ENCODE data around the gene TUBA4B. TPM values are rescaled to one million over a fixed set of nuclear protein-coding genes. Genes with fewer than 3 reads are reported as not detected.

The TUBA4B gene
- total and polyA plus RNA-seq, 2 donors (not counting 3 experiments of a cell fraction or from before 2014, with no cell fraction given), result not detected

GRCh38 chr2:219291910-219292490 lies 39.0 kb downstream of the TUBA4B start:
- TF ChIP-seq POLR2AphosphoS5 (IDR thresholded peaks at IDR 0.05; ENCODE audit: insufficient read depth, low read depth, low read length), result no peak
- no peak for TF ChIP-seq POLR2A (IDR thresholded peaks at IDR 0.05; ENCODE audit: low read depth, low read length)
- TF ChIP-seq FOS (IDR thresholded peaks at IDR 0.05; ENCODE audit: borderline replicate concordance, insufficient read depth, low read length), result no peak
- TF ChIP-seq CTCF (IDR thresholded peaks at IDR 0.05; ENCODE audit: extremely low read depth in 1 of 2, insufficient read depth in 1 of 2, low read depth in 1 of 2, low read length in 2 of 2), result no peak
- no peak for TF ChIP-seq EZH2 (IDR thresholded peaks at IDR 0.05; ENCODE audit: borderline replicate concordance, low read depth, low read length, severe bottlenecking)
- TF ChIP-seq GATA2 (IDR thresholded peaks at IDR 0.05; ENCODE audit: insufficient read depth, insufficient read length, low read depth, low read length), result no peak
- no peak for TF ChIP-seq JUN (IDR thresholded peaks at IDR 0.05; ENCODE audit: borderline replicate concordance, insufficient read depth, insufficient read length, low read depth)
- TF ChIP-seq, protein P1, sequence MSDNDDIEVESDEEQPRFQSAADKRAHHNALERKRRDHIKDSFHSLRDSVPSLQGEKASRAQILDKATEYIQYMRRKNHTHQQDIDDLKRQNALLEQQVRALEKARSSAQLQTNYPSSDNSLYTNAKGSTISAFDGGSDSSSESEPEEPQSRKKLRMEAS (IDR thresholded peaks at IDR 0.05; ENCODE audit: insufficient read depth, insufficient read length), result no peak
- TF ChIP-seq MYC (IDR thresholded peaks at IDR 0.05; ENCODE audit: low read depth, low read length), result no peak
- no peak overlapping the region for H2AFZ ChIP-seq (ENCODE audit: low read depth, low read length)
- H3K4me3 ChIP-seq (replicated peaks in 1 of 3; ENCODE audit: insufficient read depth in 1 of 3, low read depth in 1 of 3, low read length in 3 of 3), result no peak overlapping the region
- FAIRE-seq (no peak), DNase-seq (ENCODE audit: low read depth, low spot score) (no peak)
- H3K9me1 ChIP-seq (replicated peaks; ENCODE audit: control insufficient read depth, extremely low read depth, insufficient read depth, low read length), result no peaks in the 10 kb centered on the region
- POLR2A ChIA-PET, result no interaction called here
- H3K4me1 ChIP-seq (ENCODE audit: control insufficient read depth, extremely low read depth, insufficient read depth, low read length), result peaks cover 4% of the 10 kb centered on the region
- no peaks in the 10 kb centered on the region for H3K79me2 ChIP-seq (ENCODE audit: control insufficient read depth, insufficient read depth, low read length)
- no peak overlapping the region for H3K4me2 ChIP-seq (ENCODE audit: insufficient read depth, low read length)
- intact Hi-C loops (cut with micrococcal nuclease) (no loop called here), dilution Hi-C loops (cut with MboI; ENCODE audit: extremely low pct_ligation_motif_present, low sequenced_read_pairs) (no loop called here)
- BruUV-seq (replicated peaks), result no TSS peak
- H3K9ac ChIP-seq (replicated peaks; ENCODE audit: extremely low read depth, insufficient read depth, low read length), result no peak overlapping the region
- H3K27ac ChIP-seq (ENCODE audit: insufficient read depth, low read depth, low read length), result no peak overlapping the region
- peaks cover 0 to 1% of the 10 kb centered on the region in 2 experiments for H3K27me3 ChIP-seq (ENCODE audit: control insufficient read depth in 2 of 2, insufficient read depth in 2 of 2, low read length in 2 of 2)
- CTCF ChIA-PET, result interaction anchor here (0.6 to 11.2 kb wide), 2 partner anchors 11 to 97 kb away, joined by 4 to 253 read pairs; partner anchors contain the start of gene DNAJB2
- no peaks in the 10 kb centered on the region for H4K20me1 ChIP-seq (replicated peaks; ENCODE audit: control insufficient read depth, extremely low read depth, insufficient read depth, low read length)
- H3K36me3 ChIP-seq (ENCODE audit: control insufficient read depth in 2 of 2, extremely low read depth in 1 of 2, insufficient read depth in 2 of 2, low read length in 2 of 2), result no peaks in the 10 kb centered on the region
- no peaks in the 10 kb centered on the region for H3K9me3 ChIP-seq (replicated peaks; ENCODE audit: control insufficient read depth, insufficient read depth, low read length)

All from endothelial cell of umbilical vein (primary cell).